ENCODE results near the gene AQP3. TPM values are rescaled to one million over a fixed set of nuclear protein-coding genes. Genes with fewer than 3 reads are reported as not detected.

Gene AQP3
- total RNA-seq, 2 experiments from 2014 or later, result 16.0 to 30.6 TPM

GRCh38 chr9:33475357-33475756 is 28.0 kb upstream of the AQP3 start:
- H3K4me2 ChIP-seq (ENCODE audit: low read length), result no peak overlapping the region
- H3K9me2 ChIP-seq (ENCODE audit: insufficient read depth, low read length), result no peaks in the 10 kb centered on the region
- no TSS peak for BruUV-seq (replicated peaks)
- H3K9me3 ChIP-seq (ENCODE audit: low read length), result no peaks in the 10 kb centered on the region
- H3K27ac ChIP-seq (ENCODE audit: low read depth, low read length, poor library complexity, severe bottlenecking), result no peak overlapping the region
- H3K4me1 ChIP-seq (ENCODE audit: insufficient read depth, low read length, poor library complexity, severe bottlenecking), result peaks cover 12% of the 10 kb centered on the region
- intact Hi-C loops (cut with micrococcal nuclease; ENCODE audit: unreplicated experiment), result no loop called here
- no peak for TF ChIP-seq EZH2phosphoT487 (IDR thresholded peaks at IDR 0.05; ENCODE audit: borderline replicate concordance, low read depth, low read length)
- TF ChIP-seq CTCF (conservative IDR thresholded peaks at IDR 0.05; ENCODE audit: low read length), result no peak
- H2AFZ ChIP-seq (ENCODE audit: low read length), result no peak overlapping the region
- POLR2A ChIA-PET, result interaction anchor here (0.7 to 4.4 kb wide), 3 partner anchors 25 to 75 kb away, joined by 3 to 50 read pairs (median 3); partner anchors contain the start of gene AQP3
- peaks cover 18% of the 10 kb centered on the region for H3K36me3 ChIP-seq (ENCODE audit: insufficient read depth, low read length)
- H4K20me1 ChIP-seq (ENCODE audit: insufficient read depth, low read length), result no peaks in the 10 kb centered on the region; the same call in 1 of the 2 replicates
- H3K4me3 ChIP-seq (ENCODE audit: low read depth, low read length, poor library complexity, severe bottlenecking), result no peak overlapping the region
- CTCF ChIA-PET (ENCODE audit: unreplicated experiment), result no interaction called here
- peaks cover 28% of the 10 kb centered on the region for H3K79me2 ChIP-seq (ENCODE audit: insufficient read depth, low read depth, low read length)
- no peak for DNase-seq (ENCODE audit: low spot score)

- intact Hi-C loops (cut with micrococcal nuclease; ENCODE audit: unreplicated experiment), result loop anchor here (5.0 kb wide), 1 partner anchor 181 kb away; the partner anchor contains the start of gene NFX1
- BruUV-seq (replicated peaks), result no TSS peak
- peaks cover 12% of the 10 kb centered on the region for H3K4me1 ChIP-seq (ENCODE audit: insufficient read depth, low read length, poor library complexity, severe bottlenecking)
- H3K36me3 ChIP-seq (ENCODE audit: insufficient read depth, low read length), result peaks cover 34% of the 10 kb centered on the region
- peaks cover 28% of the 10 kb centered on the region for H3K79me2 ChIP-seq (ENCODE audit: insufficient read depth, low read depth, low read length)
- H3K4me2 ChIP-seq (ENCODE audit: low read length), result peak within 1 kb of the TSS; percentile 98
- H2AFZ ChIP-seq (ENCODE audit: low read length), result peak within 1 kb of the TSS; percentile 47; the same call in 1 of the 2 replicates
- peak; percentile 99 for DNase-seq (ENCODE audit: low spot score)
- ChIA-PET CTCF (ENCODE audit: unreplicated experiment) (interaction anchor here (0.9 to 3.5 kb wide), 7 partner anchors 10 to 71 kb away, joined by 3 to 28 read pairs (median 4); partner anchors contain the start of gene AQP3), POLR2A (interaction anchor here (0.5 to 4.4 kb wide), 11 partner anchors 9 to 449 kb away, joined by 3 to 50 read pairs (median 5); partner anchors contain the start of genes AQP3 and DNAJA1)
- TF ChIP-seq EZH2phosphoT487 (IDR thresholded peaks at IDR 0.05; ENCODE audit: borderline replicate concordance, low read depth, low read length) (no peak), CTCF (conservative IDR thresholded peaks at IDR 0.05; ENCODE audit: low read length) (no peak)
- H3K9me2 ChIP-seq (ENCODE audit: insufficient read depth, low read length), result no peaks in the 10 kb centered on the region
- no peak within 1 kb of the TSS for H3K27ac ChIP-seq (ENCODE audit: low read depth, low read length, poor library complexity, severe bottlenecking)
- no peaks in the 10 kb centered on the region for H3K9me3 ChIP-seq (ENCODE audit: low read length)
- H4K20me1 ChIP-seq (ENCODE audit: insufficient read depth, low read length), result no peaks in the 10 kb centered on the region; the same call in 1 of the 2 replicates
- H3K4me3 ChIP-seq (ENCODE audit: low read depth, low read length, poor library complexity, severe bottlenecking), result peak within 1 kb of the TSS; percentile 85
These were observed 26.4 kb upstream of the AQP3 start, which contains the start of gene NOL6 for GRCh38 chr9:33473643-33474352. Gene NOL6 (minus strand): TSS chr9:33473924. CDS start chr9:33473842, 82 bp downstream.

All from OCI-LY7 (cell line).